ENCODE measurements around the gene SEMA6A. TPM values are rescaled to one million over a fixed set of nuclear protein-coding genes. Genes with fewer than 3 reads are reported as not detected.
A peak's percentile ranks its signal among the peaks of the same experiment; 100 is the strongest.

Gene SEMA6A
- total RNA-seq, 1 experiment from 2014 or later, result not detected

- Histone ChIP-seq H3K27me3 (ENCODE audit: low read length) (no peaks in the 10 kb centered on the region), H3K79me2 (ENCODE audit: low read length) (no peaks in the 10 kb centered on the region), H3K4me3 (ENCODE audit: low read length) (no peak overlapping the region), H3K4me2 (ENCODE audit: low read depth, low read length, poor library complexity, severe bottlenecking) (no peak overlapping the region), H3K9me3 (ENCODE audit: low read length) (no peaks in the 10 kb centered on the region), H3K9ac (ENCODE audit: low read length) (no peak overlapping the region), H3K36me3 (ENCODE audit: insufficient read depth, low read length) (no peaks in the 10 kb centered on the region), H3K4me1 (ENCODE audit: low read length) (peaks cover 7% of the 10 kb centered on the region), H3K9me2 (replicated peaks; ENCODE audit: insufficient read depth, low read length) (no peaks in the 10 kb centered on the region), H4K20me1 (ENCODE audit: insufficient read depth, low read depth, low read length) (no peaks in the 10 kb centered on the region; the same call in 1 of the 2 replicates), H3K27ac (ENCODE audit: low read length) (no peak overlapping the region), H2AFZ (ENCODE audit: low read length) (no peak overlapping the region)
- no peak for DNase-seq
Measured at GRCh38 chr5:116581910-116582309, 7.3 kb upstream of the SEMA6A start.

DNA sequence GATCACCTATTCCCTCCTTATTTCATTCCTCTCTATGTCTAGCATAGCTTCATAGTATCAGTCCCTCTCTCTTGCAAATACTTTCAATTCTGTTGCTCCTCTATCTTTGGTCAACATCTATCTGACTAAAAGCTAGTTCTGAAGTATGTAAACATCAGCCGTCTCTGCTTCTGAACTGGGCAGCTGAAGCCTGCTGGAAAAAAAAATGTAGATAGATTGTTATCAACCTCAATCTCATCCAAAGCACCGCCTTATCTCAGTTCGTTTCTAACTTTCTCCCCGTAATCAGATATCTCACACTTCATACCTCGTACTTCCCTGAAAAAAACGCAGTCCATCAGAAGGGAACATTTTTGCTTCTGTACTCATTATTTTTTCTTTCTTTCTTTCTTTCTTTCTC, 4.5 kb upstream of the SEMA6A start:
- no peak for DNase-seq
- Histone ChIP-seq H3K4me3 (ENCODE audit: low read length) (no peak overlapping the region), H3K4me2 (ENCODE audit: low read depth, low read length, poor library complexity, severe bottlenecking) (no peak overlapping the region), H3K79me2 (ENCODE audit: low read length) (no peaks in the 10 kb centered on the region), H3K4me1 (ENCODE audit: low read length) (peaks cover 27% of the 10 kb centered on the region), H4K20me1 (ENCODE audit: insufficient read depth, low read depth, low read length) (no peaks in the 10 kb centered on the region; the same call in 1 of the 2 replicates), H3K9me3 (ENCODE audit: low read length) (no peaks in the 10 kb centered on the region), H3K9ac (ENCODE audit: low read length) (no peak overlapping the region), H3K9me2 (replicated peaks; ENCODE audit: insufficient read depth, low read length) (no peaks in the 10 kb centered on the region), H3K27ac (ENCODE audit: low read length) (no peak overlapping the region), H2AFZ (ENCODE audit: low read length) (no peak overlapping the region), H3K27me3 (ENCODE audit: low read length) (no peaks in the 10 kb centered on the region), H3K36me3 (ENCODE audit: insufficient read depth, low read length) (no peaks in the 10 kb centered on the region)

- Histone ChIP-seq H3K27me3 (ENCODE audit: low read length) (no peaks in the 10 kb centered on the region), H3K9me3 (ENCODE audit: low read length) (no peaks in the 10 kb centered on the region), H3K9me2 (replicated peaks; ENCODE audit: insufficient read depth, low read length) (no peaks in the 10 kb centered on the region), H3K79me2 (ENCODE audit: low read length) (no peaks in the 10 kb centered on the region), H3K36me3 (ENCODE audit: insufficient read depth, low read length) (no peaks in the 10 kb centered on the region), H3K27ac (ENCODE audit: low read length) (no peak overlapping the region), H3K4me2 (ENCODE audit: low read depth, low read length, poor library complexity, severe bottlenecking) (no peak overlapping the region), H3K4me3 (ENCODE audit: low read length) (no peak overlapping the region), H3K4me1 (ENCODE audit: low read length) (peaks cover 27% of the 10 kb centered on the region), H4K20me1 (ENCODE audit: insufficient read depth, low read depth, low read length) (no peaks in the 10 kb centered on the region; the same call in 1 of the 2 replicates), H3K9ac (ENCODE audit: low read length) (no peak overlapping the region), H2AFZ (ENCODE audit: low read length) (no peak overlapping the region)
- DNase-seq, result no peak
Measured at GRCh38 chr5:116578676-116579075, 4.1 kb upstream of the SEMA6A start.

DNA sequence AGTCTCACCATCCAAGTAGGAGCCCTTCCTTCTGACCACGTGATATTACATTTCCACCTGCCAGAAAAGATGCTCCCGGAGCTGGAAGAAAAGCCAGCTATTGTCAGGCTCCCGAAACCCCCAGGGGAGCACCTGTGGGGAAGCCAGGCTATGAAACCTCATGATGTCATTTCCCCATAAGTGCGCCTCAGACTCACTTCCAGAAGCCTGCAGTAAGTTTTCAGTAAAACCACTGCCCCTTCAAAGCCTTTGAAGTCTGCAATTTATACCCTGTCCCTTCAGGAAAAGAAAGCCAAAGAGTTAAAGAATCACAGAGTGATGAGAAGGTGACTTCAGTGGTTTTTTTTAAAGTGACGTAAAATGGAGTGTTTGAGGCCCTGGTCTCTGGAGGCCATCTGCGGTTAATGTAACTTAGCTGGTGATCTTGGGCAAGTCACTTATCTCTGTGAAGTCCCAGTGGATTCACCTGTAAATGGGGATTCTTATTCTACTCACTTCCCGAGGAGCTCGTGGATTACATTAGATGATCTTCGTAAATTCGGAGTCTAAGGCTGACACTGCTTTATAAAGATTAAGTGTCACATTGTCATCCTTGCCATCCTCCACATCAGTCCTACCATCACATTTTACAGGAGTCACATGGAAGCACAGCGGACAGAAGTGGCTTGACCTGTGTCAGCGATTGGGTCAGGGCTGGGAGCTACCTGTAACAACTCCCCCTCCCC, 2.6 kb upstream of the SEMA6A start:
- Histone ChIP-seq H3K4me1 (ENCODE audit: low read length) (peaks cover 27% of the 10 kb centered on the region), H3K27me3 (ENCODE audit: low read length) (no peaks in the 10 kb centered on the region), H3K36me3 (ENCODE audit: insufficient read depth, low read length) (no peaks in the 10 kb centered on the region), H3K27ac (ENCODE audit: low read length) (no peak overlapping the region), H3K9me3 (ENCODE audit: low read length) (no peaks in the 10 kb centered on the region), H4K20me1 (ENCODE audit: insufficient read depth, low read depth, low read length) (no peaks in the 10 kb centered on the region; the same call in 1 of the 2 replicates), H3K9ac (ENCODE audit: low read length) (no peak overlapping the region), H3K79me2 (ENCODE audit: low read length) (no peaks in the 10 kb centered on the region), H2AFZ (ENCODE audit: low read length) (no peak overlapping the region), H3K4me3 (ENCODE audit: low read length) (peak overlapping the region; percentile 32; the same call in 1 of the 2 replicates), H3K9me2 (replicated peaks; ENCODE audit: insufficient read depth, low read length) (no peaks in the 10 kb centered on the region), H3K4me2 (ENCODE audit: low read depth, low read length, poor library complexity, severe bottlenecking) (peak overlapping the region; percentile 69)
- DNase-seq, result peak; percentile 66

- H3K79me2 ChIP-seq (ENCODE audit: low read length), result no peaks in the 10 kb centered on the region
- no peaks in the 10 kb centered on the region for H3K36me3 ChIP-seq (ENCODE audit: insufficient read depth, low read length)
- no peaks in the 10 kb centered on the region for H3K9me3 ChIP-seq (ENCODE audit: low read length)
- no peaks in the 10 kb centered on the region; the same call in 1 of the 2 replicates for H4K20me1 ChIP-seq (ENCODE audit: insufficient read depth, low read depth, low read length)
- H3K4me3 ChIP-seq (ENCODE audit: low read length), result peak overlapping the region; percentile 54
- peaks cover 30% of the 10 kb centered on the region for H3K4me1 ChIP-seq (ENCODE audit: low read length)
- peak overlapping the region; percentile 69 for H3K4me2 ChIP-seq (ENCODE audit: low read depth, low read length, poor library complexity, severe bottlenecking)
- H3K9ac ChIP-seq (ENCODE audit: low read length), result peak overlapping the region; percentile 31; the same call in 1 of the 2 replicates
- no peak overlapping the region for H3K27ac ChIP-seq (ENCODE audit: low read length)
- DNase-seq, result peak; percentile 87
- H3K9me2 ChIP-seq (replicated peaks; ENCODE audit: insufficient read depth, low read length), result no peaks in the 10 kb centered on the region
- H3K27me3 ChIP-seq (ENCODE audit: low read length), result no peaks in the 10 kb centered on the region
- no peak overlapping the region for H2AFZ ChIP-seq (ENCODE audit: low read length)
Measured at GRCh38 chr5:116576053-116576713, 1.6 kb upstream of the SEMA6A start.

GRCh38 chr5:116575326-116576052, 866 bp upstream of the SEMA6A start:
- Histone ChIP-seq H3K4me3 (ENCODE audit: low read length) (peak overlapping the region; percentile 51), H3K4me1 (ENCODE audit: low read length) (peaks cover 37% of the 10 kb centered on the region), H3K9me2 (replicated peaks; ENCODE audit: insufficient read depth, low read length) (no peaks in the 10 kb centered on the region), H2AFZ (ENCODE audit: low read length) (no peak overlapping the region), H3K27ac (ENCODE audit: low read length) (no peak overlapping the region), H3K27me3 (ENCODE audit: low read length) (no peaks in the 10 kb centered on the region), H3K79me2 (ENCODE audit: low read length) (no peaks in the 10 kb centered on the region), H4K20me1 (ENCODE audit: insufficient read depth, low read depth, low read length) (no peaks in the 10 kb centered on the region; the same call in 1 of the 2 replicates), H3K9ac (ENCODE audit: low read length) (no peak overlapping the region), H3K36me3 (ENCODE audit: insufficient read depth, low read length) (no peaks in the 10 kb centered on the region), H3K4me2 (ENCODE audit: low read depth, low read length, poor library complexity, severe bottlenecking) (peak overlapping the region; percentile 69), H3K9me3 (ENCODE audit: low read length) (no peaks in the 10 kb centered on the region)
- peak; percentile 44 for DNase-seq

DNA sequence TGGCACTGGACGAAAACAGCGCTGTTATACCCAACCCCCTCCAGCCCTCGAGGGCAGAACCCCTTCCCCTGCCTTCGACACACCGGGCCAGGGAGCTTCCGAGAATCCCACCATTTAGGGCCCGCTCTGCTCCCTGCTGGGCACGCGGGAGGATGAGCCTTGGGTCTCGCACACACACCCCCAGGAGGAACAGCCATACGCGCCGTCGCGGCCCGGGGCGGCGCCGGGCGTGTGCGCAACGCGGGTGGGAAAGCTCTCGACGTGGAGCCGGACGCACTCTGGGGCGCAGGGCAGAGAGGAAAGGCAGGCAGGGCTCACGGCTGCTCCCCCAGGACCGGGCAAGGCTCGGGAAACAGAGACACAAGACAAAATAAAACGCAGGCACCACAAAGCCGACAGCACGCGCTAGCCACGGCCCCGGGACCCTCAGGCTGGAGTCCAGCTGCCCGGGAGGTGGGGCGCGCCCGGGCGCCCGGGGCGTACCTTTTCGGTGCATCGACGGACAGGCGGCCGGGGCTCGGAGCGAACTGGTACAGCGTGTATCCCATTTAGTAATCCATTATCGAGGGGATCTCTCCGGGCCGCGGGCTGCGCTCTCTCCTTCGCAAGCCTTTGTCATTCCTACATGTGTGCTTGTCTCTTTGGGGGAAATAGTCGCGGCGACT, 789 bp downstream of the SEMA6A start:
- DNase-seq, result no peak
- Histone ChIP-seq H4K20me1 (ENCODE audit: insufficient read depth, low read depth, low read length) (peaks cover 7% of the 10 kb centered on the region; the same call in 1 of the 2 replicates), H3K79me2 (ENCODE audit: low read length) (no peaks in the 10 kb centered on the region), H3K27ac (ENCODE audit: low read length) (no peak overlapping the region), H3K4me1 (ENCODE audit: low read length) (peaks cover 53% of the 10 kb centered on the region), H3K36me3 (ENCODE audit: insufficient read depth, low read length) (no peaks in the 10 kb centered on the region), H3K4me3 (ENCODE audit: low read length) (no peak overlapping the region), H3K4me2 (ENCODE audit: low read depth, low read length, poor library complexity, severe bottlenecking) (no peak overlapping the region), H3K9me2 (replicated peaks; ENCODE audit: insufficient read depth, low read length) (no peaks in the 10 kb centered on the region), H2AFZ (ENCODE audit: low read length) (no peak overlapping the region), H3K9me3 (ENCODE audit: low read length) (no peaks in the 10 kb centered on the region), H3K27me3 (ENCODE audit: low read length) (no peaks in the 10 kb centered on the region), H3K9ac (ENCODE audit: low read length) (no peak overlapping the region)
